ENCODE data around the gene GJB3.

The GJB3 gene

DNA sequence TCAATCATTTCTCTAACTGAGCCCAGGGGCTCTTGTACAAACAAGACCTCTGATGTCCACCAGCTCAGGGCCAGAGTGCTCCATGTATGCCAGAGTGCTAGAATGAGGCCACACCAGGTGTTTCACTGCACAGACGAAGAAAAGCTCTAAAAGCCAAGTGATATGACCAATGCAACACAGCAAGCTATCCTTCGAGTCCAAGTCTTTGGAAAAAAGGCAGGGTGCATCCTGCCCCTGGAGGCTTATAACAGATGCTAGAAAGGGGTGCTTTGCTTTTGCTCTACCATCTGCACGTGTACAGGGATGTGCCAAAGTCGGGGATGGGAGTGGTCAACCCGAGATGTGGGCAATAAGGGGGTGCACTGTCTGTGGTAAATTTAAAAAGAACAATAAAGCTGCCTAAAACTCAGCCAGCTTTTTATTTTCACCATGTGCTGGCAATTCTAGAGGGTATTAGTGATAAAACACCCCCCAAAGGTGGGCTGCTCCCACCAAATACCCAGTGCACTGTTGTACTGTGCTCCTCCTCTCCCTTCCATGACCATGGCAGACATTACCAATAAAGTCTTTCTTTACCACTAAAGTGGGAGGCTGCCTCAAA, 46.4 kb downstream of the GJB3 start:
- FAIRE-seq: no peak

DNA sequence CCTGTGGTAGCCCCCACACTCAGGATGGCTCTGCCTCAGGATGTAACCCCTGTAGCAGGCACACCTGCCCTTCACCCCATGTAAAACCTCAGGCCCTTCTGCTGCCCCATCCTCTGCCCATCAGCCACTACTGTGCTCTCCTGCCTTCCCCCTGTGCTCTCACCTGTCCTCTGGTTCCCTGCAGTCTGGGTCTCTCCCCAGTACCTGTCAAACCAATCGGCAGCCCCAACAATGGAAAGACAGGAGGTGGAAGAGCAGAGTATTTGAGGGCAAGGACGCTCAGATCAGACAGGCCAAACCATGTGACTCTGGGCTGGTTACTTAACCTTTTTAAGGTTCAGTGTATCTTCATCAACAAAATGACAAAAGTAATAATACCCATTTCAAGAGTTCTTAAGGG, 47.6 kb downstream of the GJB3 start:
- FAIRE-seq: no peak

- no peak for FAIRE-seq
These were observed 48.2 kb downstream of the GJB3 start for GRCh38 chr1:34829250-34829649.

GRCh38 chr1:34831721-34832246, 50.8 kb downstream of the GJB3 start:
- no peak for FAIRE-seq

DNA sequence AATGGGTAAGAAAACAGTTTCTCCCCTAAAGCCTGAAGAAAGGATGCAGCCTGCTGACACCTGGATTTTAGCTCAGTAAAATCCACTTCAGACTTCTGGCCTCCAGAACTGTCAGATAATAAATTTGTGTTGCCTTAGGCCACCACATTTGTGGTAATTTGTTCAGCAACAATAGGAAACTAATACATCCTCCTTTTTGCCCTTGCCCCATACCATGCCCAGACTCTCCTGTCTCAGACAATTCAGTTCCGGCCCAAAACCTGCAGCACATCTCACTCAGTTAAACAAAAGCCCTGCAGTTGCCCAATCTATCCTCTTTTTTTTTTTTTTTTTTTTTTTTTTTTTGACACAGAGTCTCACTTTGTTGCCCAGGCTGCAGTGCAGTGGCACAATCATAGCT, 52.7 kb downstream of the GJB3 start:
- FAIRE-seq: no peak
